ENCODE results near the gene TMEM79.

Gene TMEM79

GRCh38 chr1:156266051-156266450 is 18.1 kb upstream of the TMEM79 start:
- no peak for DNase-seq

GRCh38 chr1:156268336-156268735 is 15.8 kb upstream of the TMEM79 start:
- no peak for DNase-seq

GRCh38 chr1:156270314-156270713 is 13.8 kb upstream of the TMEM79 start:
- DNase-seq, result no peak

- DNase-seq, result no peak
Measured at GRCh38 chr1:156276532-156276931, 7.6 kb upstream of the TMEM79 start.

- no peak for DNase-seq
Measured at GRCh38 chr1:156276966-156277381, 7.2 kb upstream of the TMEM79 start.

GRCh38 chr1:156279837-156280236 is 4.3 kb upstream of the TMEM79 start:
- no peak for DNase-seq

- DNase-seq, result no peak
Measured at GRCh38 chr1:156281281-156281680, 2.8 kb upstream of the TMEM79 start.

- DNase-seq, result no peak
Measured at GRCh38 chr1:156281693-156282478, 2.2 kb upstream of the TMEM79 start.

- DNase-seq, result peak; percentile 97 to 99
Measured at GRCh38 chr1:156282479-156283222, 1.5 kb upstream of the TMEM79 start, which contains the start of gene SMG5. Gene SMG5, minus strand, starts transcription at chr1:156282825. Its CDS starts 145 bp downstream, at chr1:156282680.

GRCh38 chr1:156283521-156283920 is 604 bp upstream of the TMEM79 start:
- no peak for DNase-seq

- DNase-seq, result no peak
Measured at GRCh38 chr1:156284757-156285156, 632 bp downstream of the TMEM79 start.

GRCh38 chr1:156285437-156285836 is 1.3 kb downstream of the TMEM79 start:
- no peak for DNase-seq

- DNase-seq, result no peak
Measured at GRCh38 chr1:156286061-156286460, 1.9 kb downstream of the TMEM79 start.

- no peak for DNase-seq
Measured at GRCh38 chr1:156289857-156290256, 5.7 kb downstream of the TMEM79 start.

GRCh38 chr1:156291226-156292061 is 7.3 kb downstream of the TMEM79 start:
- no peak for DNase-seq

GRCh38 chr1:156293098-156293434 is 8.9 kb downstream of the TMEM79 start:
- no peak for DNase-seq

- DNase-seq, result no peak
Measured at GRCh38 chr1:156293895-156294294, 9.8 kb downstream of the TMEM79 start.

- DNase-seq, result peak in 1 of 2 experiments; percentile 71
Measured at GRCh38 chr1:156295391-156295947, 11.3 kb downstream of the TMEM79 start, which contains the start of gene GLMP. Gene GLMP, minus strand, starts transcription at chr1:156295679. Its CDS starts 34 bp downstream, at chr1:156295645.

- DNase-seq, result no peak
Measured at GRCh38 chr1:156298852-156299357, 14.8 kb downstream of the TMEM79 start, which contains the start of gene VHLL. Gene VHLL, minus strand, starts transcription at chr1:156299307. Its CDS starts 118 bp downstream, at chr1:156299189.

- no peak for DNase-seq
Measured at GRCh38 chr1:156303241-156303640, 19.1 kb downstream of the TMEM79 start.

- DNase-seq, result no peak
Measured at GRCh38 chr1:156305215-156305614, 21.1 kb downstream of the TMEM79 start.

GRCh38 chr1:156308078-156308477 is 24.0 kb downstream of the TMEM79 start:
- DNase-seq, result no peak

Measured in NCI-H446 (cell line).